ENCODE data around the gene LOXHD1. TPM values are rescaled to one million over a fixed set of nuclear protein-coding genes. Genes with fewer than 3 reads are reported as not detected.

Gene LOXHD1
- total RNA-seq, 4 donors from 2014 or later = 0.41 TPM; not detected in 3

DNA sequence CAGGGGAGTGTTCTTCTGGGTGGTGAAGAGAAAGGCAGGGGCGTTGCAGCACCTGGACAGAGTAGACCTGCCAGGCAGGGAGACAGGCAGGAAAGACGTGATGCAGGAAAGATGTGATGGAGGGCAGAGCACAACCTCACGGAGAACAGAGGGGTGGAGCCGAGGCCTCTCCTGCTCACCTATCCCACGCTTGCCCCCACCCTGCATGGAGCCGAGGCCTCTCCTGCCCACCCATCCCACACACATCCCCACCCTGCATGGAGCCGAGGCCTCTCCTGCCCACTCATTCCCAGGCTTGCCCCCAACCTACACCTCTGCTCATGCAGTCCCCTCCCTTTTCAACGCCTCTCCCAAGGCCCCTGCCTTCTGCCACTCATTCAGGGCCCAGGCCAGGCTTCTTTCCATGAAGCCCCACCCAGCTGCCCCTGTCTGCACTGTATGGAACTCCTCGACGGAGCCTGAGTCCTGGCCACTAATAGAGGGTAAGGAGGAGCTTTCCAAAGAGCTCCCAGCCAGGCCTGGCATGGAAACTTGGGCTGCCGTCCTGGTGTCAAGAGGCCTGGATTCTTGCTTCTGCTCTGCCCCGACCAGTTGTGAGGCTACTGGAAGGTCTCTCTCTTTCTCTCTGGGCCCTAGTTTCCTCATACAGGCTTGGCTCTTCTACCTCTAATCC, 32.0 kb upstream of the LOXHD1 start:
- DNase-seq (no peak), ATAC-seq (no peak)
- Histone ChIP-seq H3K27me3 (no peaks in the 10 kb centered on the region), H3K36me3 (no peaks in the 10 kb centered on the region), H3K27ac (peak overlapping the region in 2 of 4 donors; percentile 65 to 69), H3K4me3 (no peak overlapping the region), H3K4me1 (peaks cover 0 to 12% of the 10 kb centered on the region in 2 donors), H3K9me3 (no peaks in the 10 kb centered on the region)
- in situ Hi-C loops (cut with MboI; ENCODE audit: low sequenced_read_pairs in 4 of 4) (no loop called here), intact Hi-C loops (cut with DNase I; ENCODE audit: low total_unique reads) (no loop called here)
- TF ChIP-seq, protein P1, sequence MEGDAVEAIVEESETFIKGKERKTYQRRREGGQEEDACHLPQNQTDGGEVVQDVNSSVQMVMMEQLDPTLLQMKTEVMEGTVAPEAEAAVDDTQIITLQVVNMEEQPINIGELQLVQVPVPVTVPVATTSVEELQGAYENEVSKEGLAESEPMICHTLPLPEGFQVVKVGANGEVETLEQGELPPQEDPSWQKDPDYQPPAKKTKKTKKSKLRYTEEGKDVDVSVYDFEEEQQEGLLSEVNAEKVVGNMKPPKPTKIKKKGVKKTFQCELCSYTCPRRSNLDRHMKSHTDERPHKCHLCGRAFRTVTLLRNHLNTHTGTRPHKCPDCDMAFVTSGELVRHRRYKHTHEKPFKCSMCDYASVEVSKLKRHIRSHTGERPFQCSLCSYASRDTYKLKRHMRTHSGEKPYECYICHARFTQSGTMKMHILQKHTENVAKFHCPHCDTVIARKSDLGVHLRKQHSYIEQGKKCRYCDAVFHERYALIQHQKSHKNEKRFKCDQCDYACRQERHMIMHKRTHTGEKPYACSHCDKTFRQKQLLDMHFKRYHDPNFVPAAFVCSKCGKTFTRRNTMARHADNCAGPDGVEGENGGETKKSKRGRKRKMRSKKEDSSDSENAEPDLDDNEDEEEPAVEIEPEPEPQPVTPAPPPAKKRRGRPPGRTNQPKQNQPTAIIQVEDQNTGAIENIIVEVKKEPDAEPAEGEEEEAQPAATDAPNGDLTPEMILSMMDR (IDR thresholded peaks at IDR 0.05 in 4 of 5, conservative IDR thresholded peaks at IDR 0.05 in 1 of 5) = no peak
- TF ChIP-seq POLR2A (IDR thresholded peaks at IDR 0.05) = no peak

DNA sequence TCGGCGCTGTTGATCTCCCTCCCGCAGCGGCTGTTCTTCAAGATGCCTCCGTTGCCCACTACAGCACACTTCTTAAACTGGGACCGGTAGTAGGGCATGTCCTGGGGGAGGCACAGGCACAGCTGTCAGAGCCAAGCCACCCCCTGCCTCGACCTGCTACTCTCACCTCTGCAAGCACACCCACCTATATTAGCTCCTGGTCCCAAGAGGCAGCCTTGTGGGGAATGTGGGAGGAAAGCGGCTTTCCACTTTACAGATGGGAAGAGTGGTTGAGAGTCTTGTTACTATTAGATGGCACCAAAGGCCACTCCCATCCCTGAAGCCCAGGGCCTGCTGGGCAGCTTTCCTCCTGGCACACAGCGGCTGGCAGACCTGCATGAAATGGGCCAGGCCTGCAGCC, 29.2 kb upstream of the LOXHD1 start:
- no peak for TF ChIP-seq POLR2A (IDR thresholded peaks at IDR 0.05)
- TF ChIP-seq, protein P1 (IDR thresholded peaks at IDR 0.05 in 4 of 5, conservative IDR thresholded peaks at IDR 0.05 in 1 of 5) = no peak
- Histone ChIP-seq H3K4me3 (no peak overlapping the region), H3K36me3 (no peaks in the 10 kb centered on the region), H3K27ac (no peak overlapping the region), H3K4me1 (peaks cover 0 to 11% of the 10 kb centered on the region in 2 donors), H3K9me3 (no peaks in the 10 kb centered on the region), H3K27me3 (no peaks in the 10 kb centered on the region)
- ATAC-seq = no peak
- intact Hi-C loops (cut with DNase I; ENCODE audit: low total_unique reads) = no loop called here
- DNase-seq = no peak
- in situ Hi-C loops (cut with MboI; ENCODE audit: low sequenced_read_pairs in 4 of 4) = no loop called here

DNA sequence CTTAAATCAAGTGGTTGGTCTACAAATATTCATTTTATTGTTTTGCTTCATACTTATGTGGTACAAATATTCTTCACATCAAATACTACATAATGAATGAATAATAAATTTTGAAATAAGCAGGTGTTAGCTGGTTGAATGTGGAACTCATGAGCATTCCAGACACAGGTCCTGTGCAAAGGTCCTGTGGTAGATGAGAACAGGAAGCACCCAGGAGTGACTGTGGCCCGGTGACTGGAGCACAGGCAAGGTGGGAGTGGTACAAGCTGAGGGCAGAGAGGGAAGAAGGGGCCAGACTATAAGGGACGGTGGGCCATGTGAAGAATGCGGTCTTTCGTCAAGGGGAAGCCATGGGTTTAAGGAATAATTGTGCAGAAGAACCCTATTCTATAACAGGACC, 26.2 kb upstream of the LOXHD1 start:
- H3K4me1 ChIP-seq = peaks cover 0 to 12% of the 10 kb centered on the region in 2 donors
- intact Hi-C loops (cut with DNase I; ENCODE audit: low total_unique reads) = no loop called here
- no peak for TF ChIP-seq POLR2A (IDR thresholded peaks at IDR 0.05)
- TF ChIP-seq, protein P1 (IDR thresholded peaks at IDR 0.05 in 4 of 5, conservative IDR thresholded peaks at IDR 0.05 in 1 of 5) = no peak
- DNase-seq (no peak), ATAC-seq (no peak)
- no peaks in the 10 kb centered on the region for H3K9me3 ChIP-seq
- no peaks in the 10 kb centered on the region for H3K27me3 ChIP-seq
- H3K27ac ChIP-seq = no peak overlapping the region
- H3K36me3 ChIP-seq = no peaks in the 10 kb centered on the region
- in situ Hi-C loops (cut with MboI; ENCODE audit: low sequenced_read_pairs in 4 of 4) = no loop called here
- no peak overlapping the region for H3K4me3 ChIP-seq

DNA sequence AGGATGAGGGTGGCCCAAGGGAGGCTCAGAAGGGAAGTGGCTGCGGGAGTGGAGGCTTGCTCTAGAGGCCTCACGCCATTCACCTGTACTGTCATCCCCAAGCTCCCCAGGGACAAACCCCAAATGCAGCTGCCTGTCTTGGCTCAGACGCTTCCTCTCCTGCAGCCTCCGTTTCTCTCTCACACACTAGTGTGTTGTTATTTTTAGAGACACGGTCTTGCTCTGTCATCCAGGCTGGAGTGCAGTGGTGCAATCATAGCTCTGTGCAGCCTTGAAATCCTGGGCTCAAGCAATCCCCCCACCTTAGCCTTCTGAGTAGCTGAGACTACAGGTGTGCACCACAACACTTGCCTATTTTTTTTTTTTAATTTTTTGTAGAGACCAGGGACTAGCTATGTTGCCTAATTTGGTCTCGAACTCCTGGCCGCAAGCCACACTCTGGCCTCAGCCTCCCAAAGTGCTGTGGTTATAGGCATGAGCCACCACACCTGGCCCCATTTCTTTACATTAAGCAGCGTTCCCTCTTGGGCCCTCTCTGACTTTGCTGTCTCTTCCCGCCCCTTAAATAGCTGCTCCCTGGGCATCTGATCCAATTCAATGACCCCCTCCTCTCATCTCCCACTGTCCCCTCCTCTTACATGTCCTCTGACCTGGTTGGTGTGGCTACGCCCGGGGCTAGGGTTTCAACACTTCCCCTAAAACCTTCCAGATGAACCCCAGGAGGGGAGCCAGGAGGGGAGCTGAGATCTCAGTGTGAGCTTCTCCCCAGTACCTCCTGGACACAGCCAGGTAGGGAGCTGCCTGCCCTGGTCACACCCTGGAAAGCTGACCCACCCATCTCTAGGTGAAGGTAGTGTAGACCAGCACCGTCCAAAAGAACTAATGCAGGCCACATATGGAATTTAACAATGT, 24.0 kb upstream of the LOXHD1 start:
- Histone ChIP-seq H3K27ac (peak overlapping the region in 2 of 4 donors; percentile 23 to 35), H3K9me3 (no peaks in the 10 kb centered on the region), H3K36me3 (no peaks in the 10 kb centered on the region), H3K4me1 (peaks cover 0 to 17% of the 10 kb centered on the region in 2 donors), H3K4me3 (no peak overlapping the region), H3K27me3 (no peaks in the 10 kb centered on the region)
- intact Hi-C loops (cut with DNase I; ENCODE audit: low total_unique reads) = no loop called here
- in situ Hi-C loops (cut with MboI; ENCODE audit: low sequenced_read_pairs in 4 of 4) = no loop called here
- ATAC-seq (peak; percentile 80 to 86), DNase-seq (peak in 1 of 2 donors; percentile 47)
- TF ChIP-seq, protein P1 (IDR thresholded peaks at IDR 0.05 in 4 of 5, conservative IDR thresholded peaks at IDR 0.05 in 1 of 5) = no peak
- no peak for TF ChIP-seq POLR2A (IDR thresholded peaks at IDR 0.05)

All from gastrocnemius medialis (tissue), 4 donors.